GM13977 (cell line): ENCODE results near the gene TANK.
A peak's percentile ranks its signal among the peaks of the same experiment; 100 is the strongest.

Experiments used
- DNase-seq: peaks from one replicate; pipeline ENCODE4 v3.0.0; 2012; ENCODE audit warnings: low spot score
- in situ Hi-C: fragments of 300-500 bp; cut with MboI; formaldehyde crosslinking; loops from one replicate; pipeline ENCODE4 v1.12.0; 2022; ENCODE audit warnings: low sequenced_read_pairs, low pct_unique_long_range_greater_than_20kb, mixed read lengths, inconsistent platforms; ENCODE audit not compliant: unreplicated experiment
- TF ChIP-seq, protein P1 (sequence below): IDR thresholded peaks from 2 replicates; pipeline ENCODE4 v1.5.1; 2012; ENCODE audit warnings: mild to moderate bottlenecking, control low read depth; ENCODE audit not compliant: insufficient read depth; ENCODE audit errors: extremely low read depth, missing control alignments

The TANK gene

DNA sequence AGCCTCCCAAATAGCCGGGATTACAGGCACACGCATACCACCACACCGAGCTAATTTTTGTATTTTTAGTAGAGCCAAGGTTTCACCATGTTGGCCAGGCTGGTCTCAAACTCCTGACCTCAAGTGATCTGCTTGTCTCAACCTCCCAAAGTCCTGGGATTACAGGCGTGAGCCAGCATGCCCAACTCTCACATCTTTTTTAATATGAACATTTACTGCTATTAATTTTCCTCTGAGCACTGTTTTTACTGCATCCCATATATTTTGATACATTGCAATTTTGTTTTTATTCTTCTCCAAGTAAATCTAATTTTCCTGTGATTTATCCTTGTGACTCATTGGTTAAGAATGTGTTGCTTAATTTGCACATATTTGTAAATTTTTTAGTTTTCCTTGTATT, 9.5 kb upstream of the TANK start:
- in situ Hi-C loops, result no loop called here
- no peak for DNase-seq
- TF ChIP-seq, protein P1, sequence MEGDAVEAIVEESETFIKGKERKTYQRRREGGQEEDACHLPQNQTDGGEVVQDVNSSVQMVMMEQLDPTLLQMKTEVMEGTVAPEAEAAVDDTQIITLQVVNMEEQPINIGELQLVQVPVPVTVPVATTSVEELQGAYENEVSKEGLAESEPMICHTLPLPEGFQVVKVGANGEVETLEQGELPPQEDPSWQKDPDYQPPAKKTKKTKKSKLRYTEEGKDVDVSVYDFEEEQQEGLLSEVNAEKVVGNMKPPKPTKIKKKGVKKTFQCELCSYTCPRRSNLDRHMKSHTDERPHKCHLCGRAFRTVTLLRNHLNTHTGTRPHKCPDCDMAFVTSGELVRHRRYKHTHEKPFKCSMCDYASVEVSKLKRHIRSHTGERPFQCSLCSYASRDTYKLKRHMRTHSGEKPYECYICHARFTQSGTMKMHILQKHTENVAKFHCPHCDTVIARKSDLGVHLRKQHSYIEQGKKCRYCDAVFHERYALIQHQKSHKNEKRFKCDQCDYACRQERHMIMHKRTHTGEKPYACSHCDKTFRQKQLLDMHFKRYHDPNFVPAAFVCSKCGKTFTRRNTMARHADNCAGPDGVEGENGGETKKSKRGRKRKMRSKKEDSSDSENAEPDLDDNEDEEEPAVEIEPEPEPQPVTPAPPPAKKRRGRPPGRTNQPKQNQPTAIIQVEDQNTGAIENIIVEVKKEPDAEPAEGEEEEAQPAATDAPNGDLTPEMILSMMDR, result no peak

DNA sequence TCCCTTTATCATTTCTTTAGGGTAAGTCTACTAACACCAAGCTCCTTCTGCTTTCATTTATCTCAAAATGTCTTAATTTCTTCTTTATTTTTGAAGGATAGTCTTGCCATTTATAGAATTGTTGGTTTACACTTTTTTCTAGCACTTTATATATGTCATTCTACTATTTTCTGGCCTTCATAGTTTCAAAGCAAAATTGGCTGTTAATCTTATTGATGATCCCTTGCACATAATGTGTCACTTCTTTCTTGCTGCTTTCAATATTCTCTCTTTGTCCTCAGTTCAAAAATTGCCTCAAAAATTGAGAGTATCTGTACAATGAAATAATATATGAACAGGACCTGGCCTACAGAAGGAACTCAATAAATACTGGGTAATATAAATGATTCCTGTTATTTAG, 7.9 kb upstream of the TANK start:
- DNase-seq, result no peak
- in situ Hi-C loops, result no loop called here
- TF ChIP-seq, protein P1, result no peak

DNA sequence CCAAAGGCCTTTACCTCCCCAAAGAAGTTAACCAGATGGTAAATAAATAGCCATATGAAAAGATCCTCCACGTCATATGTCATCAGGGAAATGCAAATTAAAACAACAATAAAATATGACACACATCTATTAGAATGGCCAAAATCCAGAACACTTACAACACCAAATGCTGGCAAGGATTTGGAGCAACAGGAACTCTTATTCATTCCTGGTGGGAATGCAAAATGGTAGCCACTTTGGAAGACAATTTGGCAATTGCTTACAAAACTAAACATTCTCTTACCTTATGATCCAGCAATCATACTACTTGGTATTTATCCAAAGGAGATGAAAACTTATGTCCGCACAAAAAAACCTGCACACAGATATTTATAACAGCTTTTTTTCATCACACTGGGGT, 1.3 kb upstream of the TANK start:
- no peak for DNase-seq
- in situ Hi-C loops, result no loop called here
- TF ChIP-seq, protein P1, result no peak

DNA sequence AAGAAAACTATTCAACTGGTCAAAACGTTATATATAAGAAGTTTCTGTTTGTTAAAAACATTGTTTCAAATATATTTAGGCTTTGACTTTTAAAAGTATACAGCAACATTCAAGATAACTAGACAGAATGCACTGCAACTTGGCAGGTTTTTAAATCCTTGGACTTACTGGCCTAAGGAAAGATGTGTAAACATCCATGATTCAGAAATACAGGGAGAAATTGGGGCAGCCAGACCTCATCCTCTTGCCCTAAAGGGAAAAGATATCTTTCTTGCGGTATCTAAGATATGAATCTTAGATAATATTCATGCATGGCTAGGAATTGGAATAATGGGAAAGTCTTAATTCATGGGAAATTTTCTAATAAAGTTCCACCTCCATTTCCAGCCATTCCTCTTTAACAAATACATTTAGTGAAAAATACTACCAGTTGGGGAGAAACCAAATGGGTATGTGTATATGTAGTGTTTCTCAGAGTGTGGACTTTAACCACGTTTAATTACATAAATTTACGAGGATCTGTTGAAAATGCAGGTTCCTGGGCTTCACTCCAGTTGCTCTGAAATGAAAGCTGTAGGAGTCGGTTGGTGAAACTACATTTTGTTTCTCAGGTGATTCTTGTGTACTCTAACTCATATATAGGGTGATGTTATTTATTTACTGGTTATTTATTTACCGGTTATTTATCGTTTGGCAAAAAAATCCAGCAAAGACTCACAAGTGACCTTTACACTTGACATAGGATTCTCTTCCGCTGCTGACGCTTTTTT, 587 bp upstream of the TANK start:
- DNase-seq, result no peak
- TF ChIP-seq, protein P1, result no peak
- in situ Hi-C loops, result no loop called here

GRCh38 chr2:161161074-161161706, 962 bp downstream of the TANK start:
- peak; percentile 38 for DNase-seq
- TF ChIP-seq, protein P1, result no peak
- in situ Hi-C loops, result no loop called here

DNA sequence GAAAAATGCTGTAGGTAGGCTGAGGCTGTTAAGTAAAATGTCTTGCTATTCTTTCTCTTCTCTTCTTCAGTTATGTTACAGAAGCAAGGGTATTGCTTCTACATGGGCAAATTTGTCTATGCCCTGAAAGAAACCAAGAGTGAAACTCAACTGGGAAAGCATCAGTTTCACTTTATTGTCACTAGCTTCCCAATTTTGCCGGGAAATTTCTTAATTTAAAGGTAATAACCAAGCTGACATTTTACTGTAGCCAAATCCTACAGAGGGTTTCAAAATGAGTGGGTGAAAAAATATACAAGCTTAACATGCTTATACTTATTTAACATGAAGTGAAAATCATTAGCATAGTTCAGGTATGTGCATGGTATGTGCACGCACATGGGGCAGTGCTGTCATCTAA, 3.2 kb downstream of the TANK start:
- TF ChIP-seq, protein P1, result no peak
- in situ Hi-C loops, result no loop called here
- no peak for DNase-seq
